Adrenal gland (tissue), 12 donors: ENCODE measurements around the gene SDK2. TPM values are rescaled to one million over a fixed set of nuclear protein-coding genes. Genes with fewer than 3 reads are reported as not detected.

ENCODE experiments used
- DNase-seq, 7 donors: peaks; one replicate each; pipeline ENCODE4 v3.0.0-alpha.2; 2019 to 2020
- H3K27ac ChIP-seq, 5 donors: fragments of 200-600 bp; sonication (generic) in 4 of 5; 1 replicate in 3 of 5; 2 replicates in 2 of 5; pipeline versions ENCODE4 v1.5.1 to v1.8.0; 2016 to 2020; ENCODE audit warnings: mild to moderate bottlenecking in 1 of 5
- H3K27me3 ChIP-seq: fragments of 200-600 bp; 2 replicates; pipeline ENCODE4 v1.8.0; 2021
- H3K36me3 ChIP-seq, 2 donors: fragments of 200-600 bp; replicated peaks in 1 of 2; 1 replicate in 1 of 2; 2 replicates in 1 of 2; pipeline versions ENCODE4 v1.5.1 to v1.8.0; 2018 to 2022
- H3K4me1 ChIP-seq, 2 donors: fragments of 200-600 bp; replicated peaks in 1 of 2; 1 replicate in 1 of 2; 2 replicates in 1 of 2; pipeline versions ENCODE4 v1.5.1 to v1.8.0; 2018 to 2021
- H3K4me3 ChIP-seq, 4 donors: fragments of 200-600 bp; sonication (generic) in 3 of 4; one replicate each; pipeline ENCODE4 v1.5.1; 2016 to 2018
- H3K9me3 ChIP-seq, 3 donors: fragments of 200-600 bp; sonication (generic) in 1 of 3; replicated peaks in 1 of 3; 1 replicate in 2 of 3; 2 replicates in 1 of 3; pipeline versions ENCODE4 v1.5.1 to v1.8.0; 2016 to 2021
- CTCF ChIP-seq, 6 experiments: fragments of 450-650 bp in 4 of 6; fragments of 200-600 bp in 2 of 6; sonication (generic) in 1 of 6; IDR thresholded peaks; 1 replicate in 5 of 6; 2 replicates in 1 of 6; pipeline versions ENCODE4 v1.5.1 to v1.8.0; 2016 to 2021; ENCODE audit warnings: antibody characterized with exemption in 6 of 6, mild to moderate bottlenecking in 2 of 6, moderate library complexity in 1 of 6
- POLR2A ChIP-seq, 2 donors: fragments of 450-650 bp; IDR thresholded peaks; one replicate each; pipeline ENCODE4 v1.6.1; 2017; ENCODE audit warnings: antibody characterized with exemption in 2 of 2, mild to moderate bottlenecking in 2 of 2, moderate library complexity in 1 of 2
- WGBS, 4 donors: extraction: QIAGEN DNeasy Blood & Tissue Kit in 2 of 4; methylation state at CpG; one replicate each; pipeline versions ENCODE4 v1.1.5 to v1.1.7; 2013 to 2017; 5-methylcytosine and 5-hydroxymethylcytosine counted together
- intact Hi-C, 2 donors: fragments of 100-400 bp; cut with DNase I; formaldehyde crosslinking; loops; one replicate each; pipeline versions ENCODE4 v1.14.1 to v1.15.0; 2022 to 2023
- polyA plus RNA-seq, 3 donors: library from polyadenylated mRNA; stranded (reverse); fragments of 200-250 nt in 2 of 3; fragments of 350-450 nt in 1 of 3; fragmentation: Illumina TruSeq in 1 of 3; extraction: RNeasy Lipid Tissue Mini Kit (QIAGEN cat#74804) in 1 of 3; gene quantifications; one replicate each; pipeline ENCODE4 v1.2.3, GENCODE V29; 2013 to 2014
- total RNA-seq, 9 donors: library from RNA; depleted of rRNA in 4 of 9; stranded (reverse); fragments of >200 nt in 4 of 9; fragments of 120-200 nt in 1 of 9; fragmentation: NEBNext Ultra II Directional in 1 of 9; extraction: Animal tissue kit (Norgen Biotek cat#: 25700) in 1 of 9; gene quantifications; one replicate each; pipeline versions ENCODE4 v1.1.0 to v1.2.4, GENCODE V29; 2013 to 2023
- donor health status: healthy with polysubstance abuse.
- donor health status: Bipolar disorder and iron deficiency.
- donor health status: DM: yes; HTN: yes; CAD: no.
- donor health status: DM: no; HTN: no; CAD: no.
- donor health status: DM: no; HTN: no; CAD: no.
- donor health status: DM: yes; HTN: yes; CAD: no.

SDK2 gene
- total and polyA plus RNA-seq, 12 donors = 0.27 to 2.1 (median 0.84) TPM

GRCh38 chr17:73363442-73364154 is 280.6 kb downstream of the SDK2 start:
- H3K4me1 ChIP-seq = peaks cover 0 to 17% of the 10 kb centered on the region in 2 donors
- H3K4me3 ChIP-seq = no peak overlapping the region
- no peak overlapping the region for H3K27ac ChIP-seq
- no peak for TF ChIP-seq POLR2A (IDR thresholded peaks at IDR 0.05)
- TF ChIP-seq CTCF (IDR thresholded peaks at IDR 0.05) = no peak
- no peak for DNase-seq
- no peaks in the 10 kb centered on the region for H3K36me3 ChIP-seq
- WGBS, 4 donors = 79 to 90% (median 87%) methylated on average over 3 to 8 of the region's 8 CpGs
- intact Hi-C loops = no loop called here
- no peaks in the 10 kb centered on the region for H3K9me3 ChIP-seq
- no peaks in the 10 kb centered on the region for H3K27me3 ChIP-seq

GRCh38 chr17:73362697-73363096 is 281.5 kb downstream of the SDK2 start:
- Histone ChIP-seq H3K4me1 (peaks cover 0 to 17% of the 10 kb centered on the region in 2 donors), H3K36me3 (no peaks in the 10 kb centered on the region), H3K9me3 (no peaks in the 10 kb centered on the region), H3K4me3 (no peak overlapping the region), H3K27ac (no peak overlapping the region), H3K27me3 (no peaks in the 10 kb centered on the region)
- DNase-seq = no peak
- TF ChIP-seq POLR2A (IDR thresholded peaks at IDR 0.05) (no peak), CTCF (IDR thresholded peaks at IDR 0.05) (no peak)
- intact Hi-C loops = no loop called here
- WGBS, 4 donors = 88 to 92% (median 89%) methylated on average over 3 to 11 of the region's 11 CpGs

GRCh38 chr17:73360961-73361761 is 283.1 kb downstream of the SDK2 start:
- TF ChIP-seq POLR2A (IDR thresholded peaks at IDR 0.05) (no peak), CTCF (IDR thresholded peaks at IDR 0.05) (no peak)
- WGBS, 4 donors = 74 to 82% (median 75%) methylated on average over 19 to 29 of the region's 29 CpGs
- H3K4me3 ChIP-seq = no peak overlapping the region
- peak in 2 of 7 donors; percentile 15 to 74 for DNase-seq
- no peaks in the 10 kb centered on the region for H3K9me3 ChIP-seq
- peaks cover 0 to 14% of the 10 kb centered on the region in 2 donors for H3K4me1 ChIP-seq
- H3K27ac ChIP-seq = peak overlapping the region in 1 of 5 donors; percentile 69
- H3K27me3 ChIP-seq = no peaks in the 10 kb centered on the region
- intact Hi-C loops = no loop called here
- no peaks in the 10 kb centered on the region for H3K36me3 ChIP-seq

GRCh38 chr17:73359987-73360410 is 284.2 kb downstream of the SDK2 start:
- Histone ChIP-seq H3K36me3 (no peaks in the 10 kb centered on the region), H3K27ac (peak overlapping the region in 1 of 5 donors; percentile 69), H3K9me3 (no peaks in the 10 kb centered on the region), H3K4me1 (peaks cover 0 to 10% of the 10 kb centered on the region in 2 donors), H3K27me3 (no peaks in the 10 kb centered on the region), H3K4me3 (no peak overlapping the region)
- intact Hi-C loops = no loop called here
- TF ChIP-seq POLR2A (IDR thresholded peaks at IDR 0.05) = no peak
- no peak for TF ChIP-seq CTCF (IDR thresholded peaks at IDR 0.05)
- WGBS, 4 donors = 80 to 86% (median 83%) methylated on average over 7 of the region's 7 CpGs
- peak in 1 of 7 donors; percentile 90 for DNase-seq
